ENCODE measurements around the gene RGL4. TPM values are rescaled to one million over a fixed set of nuclear protein-coding genes. Genes with fewer than 3 reads are reported as not detected.

Gene RGL4
- total RNA-seq, 1 donor from 2014 or later = 3.1 TPM

DNA sequence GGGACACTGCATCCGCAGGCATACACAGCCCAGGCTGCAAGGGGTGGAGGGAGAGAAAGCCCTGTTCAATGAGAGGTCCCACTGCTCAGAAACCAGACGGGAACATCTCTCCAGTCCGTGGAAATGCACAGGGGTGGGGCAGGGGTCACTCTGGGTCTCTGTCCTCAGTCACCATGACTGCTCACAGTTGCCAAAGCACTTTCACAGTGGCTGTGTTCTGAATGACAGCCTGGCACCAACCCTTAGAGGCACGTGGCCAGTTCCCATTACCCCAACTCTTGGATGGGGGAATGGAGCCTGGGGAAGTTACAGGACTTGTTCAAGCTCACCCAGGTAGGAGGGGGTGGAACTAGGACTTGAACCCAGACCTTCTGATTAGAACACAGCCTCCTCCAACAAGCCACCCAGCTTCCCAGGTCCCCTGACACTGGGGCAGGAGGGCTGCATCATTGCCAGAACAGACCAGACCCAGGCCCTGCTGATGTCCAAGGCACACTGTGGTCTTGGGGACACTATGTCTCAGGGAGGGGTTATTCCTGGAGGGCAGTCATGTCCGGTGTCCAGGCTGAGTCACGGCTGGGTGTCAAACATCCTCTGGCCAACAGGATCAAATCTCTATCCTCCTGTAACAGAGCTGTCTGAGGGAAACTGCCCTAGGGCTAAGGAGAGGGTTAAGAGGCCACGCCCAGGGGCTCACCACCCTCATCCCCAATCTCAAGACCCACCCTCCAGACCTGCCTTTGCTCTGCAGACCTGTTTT lies 51.9 kb downstream of the RGL4 start:
- no peak for DNase-seq (ENCODE audit: low spot score)

DNA sequence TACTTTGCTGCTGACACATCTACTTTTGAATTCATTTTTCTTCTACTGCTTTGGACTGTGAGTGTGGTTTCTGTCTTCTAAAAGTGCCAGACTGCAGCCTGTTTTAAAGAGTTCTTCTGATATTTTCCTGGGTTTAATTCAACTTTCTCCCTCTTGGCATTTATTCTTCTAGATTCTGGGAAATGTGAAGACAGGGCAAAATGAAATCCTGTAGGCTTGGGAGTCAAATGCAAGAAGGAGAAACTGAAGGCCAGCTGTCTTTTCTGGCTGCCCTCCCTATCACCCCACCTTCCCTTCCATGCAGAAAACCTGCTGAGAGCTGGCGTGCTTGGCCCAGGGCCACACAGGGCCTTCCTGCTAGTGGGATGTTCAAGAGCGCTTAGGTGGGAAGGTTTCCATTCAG lies 52.5 kb downstream of the RGL4 start:
- DNase-seq (ENCODE audit: low spot score) = no peak

DNA sequence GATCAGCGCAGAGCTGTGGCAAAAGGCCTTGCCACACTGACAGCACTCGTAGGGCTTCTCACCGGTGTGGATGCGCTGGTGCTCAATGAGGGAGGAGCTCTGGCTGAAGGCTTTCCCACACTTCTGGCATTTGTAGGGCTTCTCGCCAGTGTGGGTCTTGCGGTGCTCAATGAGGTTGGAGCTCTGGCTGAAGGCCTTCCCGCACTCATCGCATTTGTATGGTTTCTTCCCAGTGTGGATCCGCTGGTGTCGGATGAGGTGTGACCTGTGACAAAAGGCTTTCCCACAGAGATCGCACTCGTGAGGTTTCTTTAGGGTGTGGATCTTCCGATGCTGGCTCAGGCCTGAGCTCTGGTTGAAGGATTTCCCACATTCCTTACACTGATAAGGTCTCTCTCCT lies 53.2 kb downstream of the RGL4 start:
- DNase-seq (ENCODE audit: low spot score) = no peak

DNA sequence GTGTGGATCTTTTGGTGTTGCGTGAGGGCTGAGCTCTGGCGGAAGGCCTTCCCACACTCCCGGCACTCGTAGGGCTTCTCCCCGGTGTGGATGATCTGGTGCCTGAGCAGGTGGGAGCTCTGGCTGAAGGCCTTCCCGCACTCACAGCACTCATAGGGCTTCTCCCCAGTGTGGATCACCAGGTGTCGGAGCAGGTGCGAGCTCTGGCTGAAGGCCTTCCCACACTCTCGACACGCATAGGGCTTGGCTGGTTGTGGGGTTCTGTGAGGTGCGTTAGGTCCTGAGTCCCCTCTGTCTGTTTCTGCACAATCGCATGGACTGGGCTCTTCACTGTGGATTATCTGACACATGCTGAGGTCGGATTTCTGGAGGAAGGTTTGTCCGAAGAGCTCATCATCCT lies 53.7 kb downstream of the RGL4 start:
- no peak for DNase-seq (ENCODE audit: low spot score)

DNA sequence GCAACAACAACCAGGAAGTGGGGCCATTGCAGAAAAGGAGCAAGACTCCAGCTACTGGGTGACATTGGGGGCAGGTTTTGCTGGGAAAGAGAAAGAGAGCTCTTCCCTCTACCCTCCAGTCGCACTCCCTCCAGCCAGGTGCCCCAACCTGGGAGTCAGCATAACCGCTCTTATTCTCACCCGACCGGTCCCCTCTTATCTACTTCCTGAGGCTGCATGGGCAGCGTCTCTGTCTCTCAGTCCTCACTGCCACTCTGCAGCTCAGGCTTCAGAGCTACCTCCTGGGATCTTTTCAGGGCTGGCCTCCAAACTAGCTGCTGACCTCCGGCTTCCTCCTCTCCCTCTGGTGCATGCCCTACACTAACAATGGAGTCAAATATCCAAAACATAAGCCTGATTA lies 55.0 kb downstream of the RGL4 start:
- DNase-seq (ENCODE audit: low spot score) = no peak

Other genes with a start within 250 kb of the RGL4 start
- gene IGLL1, start 110.7 kb upstream of the RGL4 start, total RNA-seq (ENCODE audit: insufficient read depth, low replicate concordance) = not detected
- gene DRICH1, start 58.7 kb upstream of the RGL4 start, total RNA-seq (ENCODE audit: insufficient read depth, low replicate concordance) = not detected
- gene ZNF70, start 60.1 kb downstream of the RGL4 start, total RNA-seq (ENCODE audit: insufficient read depth, low replicate concordance) = 5.3 TPM
- gene VPREB3, start 63.4 kb downstream of the RGL4 start, total RNA-seq (ENCODE audit: insufficient read depth, low replicate concordance) = not detected
- gene C22orf15, start 72.0 kb downstream of the RGL4 start, total RNA-seq (ENCODE audit: insufficient read depth, low replicate concordance) = not detected
- gene CHCHD10, start 77.0 kb downstream of the RGL4 start, total RNA-seq (ENCODE audit: insufficient read depth, low replicate concordance) = not detected
- 13.7 TPM for gene MMP11, start 81.8 kb downstream of the RGL4 start, total RNA-seq (ENCODE audit: insufficient read depth, low replicate concordance)
- gene SMARCB1, start 96.0 kb downstream of the RGL4 start, total RNA-seq (ENCODE audit: insufficient read depth, low replicate concordance) = 8.9 TPM
- gene DERL3, start 148.0 kb downstream of the RGL4 start, total RNA-seq (ENCODE audit: insufficient read depth, low replicate concordance) = not detected
- gene SLC2A11, start 166.9 kb downstream of the RGL4 start, total RNA-seq (ENCODE audit: insufficient read depth, low replicate concordance) = 6.7 TPM
- gene MIF, start 203.4 kb downstream of the RGL4 start, total RNA-seq (ENCODE audit: insufficient read depth, low replicate concordance) = 202 TPM

Data from umbilical cord (tissue), 2 donors.